GM23248 (cell line): ENCODE measurements around the gene CMTM5. TPM values are rescaled to one million over a fixed set of nuclear protein-coding genes. Genes with fewer than 3 reads are reported as not detected.

ENCODE experiments used
- DNase-seq: peaks from one replicate; pipeline ENCODE4 v3.0.0-alpha.2; 2015
- H2AFZ ChIP-seq: fragments of 200-600 bp; sonication (generic); 2 replicates; pipeline ENCODE4 v1.6.1; 2016; ENCODE audit warnings: antibody characterized with exemption
- H3F3A ChIP-seq: fragments of 200-600 bp; sonication (generic); 2 replicates; pipeline ENCODE4 v1.6.1; 2016; ENCODE audit warnings: mild to moderate bottlenecking, antibody characterized with exemption, mixed run types; ENCODE audit not compliant: insufficient read depth
- H3K27ac ChIP-seq: fragments of 200-600 bp; sonication (generic); 2 replicates; pipeline ENCODE4 v1.5.1; 2016; ENCODE audit warnings: mild to moderate bottlenecking
- H3K27me3 ChIP-seq: fragments of 200-600 bp; sonication (generic); replicated peaks from 2 replicates; pipeline ENCODE4 v1.6.1; 2016; ENCODE audit warnings: mild to moderate bottlenecking; ENCODE audit not compliant: insufficient read depth
- H3K36me3 ChIP-seq: fragments of 200-600 bp; sonication (generic); 2 replicates; pipeline ENCODE4 v1.6.1; 2016; ENCODE audit warnings: low read depth, mild to moderate bottlenecking
- H3K4me1 ChIP-seq: fragments of 200-600 bp; sonication (generic); 2 replicates; pipeline ENCODE4 v1.6.1; 2016; ENCODE audit warnings: mild to moderate bottlenecking; ENCODE audit not compliant: insufficient read depth
- H3K4me2 ChIP-seq: fragments of 200-600 bp; sonication (generic); one replicate; pipeline ENCODE4 v1.6.1; 2016; ENCODE audit warnings: mild to moderate bottlenecking; ENCODE audit not compliant: unreplicated experiment
- H3K4me3 ChIP-seq: fragments of 200-600 bp; sonication (generic); 2 replicates; pipeline ENCODE4 v1.5.1; 2016; ENCODE audit warnings: mild to moderate bottlenecking
- H3K79me2 ChIP-seq: fragments of 200-600 bp; sonication (generic); 2 replicates; pipeline ENCODE4 v1.6.1; 2016; ENCODE audit warnings: mild to moderate bottlenecking; ENCODE audit not compliant: insufficient read depth
- H3K9ac ChIP-seq: fragments of 200-600 bp; sonication (generic); 2 replicates; pipeline ENCODE4 v1.6.1; 2016; ENCODE audit warnings: mild to moderate bottlenecking
- H3K9me2 ChIP-seq: fragments of 200-600 bp; sonication (generic); 2 replicates; pipeline ENCODE4 v1.6.1; 2016; ENCODE audit warnings: mixed run types, mild to moderate bottlenecking, moderate library complexity; ENCODE audit not compliant: insufficient read depth
- H3K9me3 ChIP-seq: fragments of 200-600 bp; sonication (generic); one replicate; pipeline ENCODE4 v1.6.1; 2017; ENCODE audit warnings: low read depth
- H4K20me1 ChIP-seq: fragments of 200-600 bp; sonication (generic); 2 replicates; pipeline ENCODE4 v1.6.0; 2016; ENCODE audit not compliant: insufficient read depth
- EZH2 ChIP-seq: fragments of 200-600 bp; sonication (generic); IDR thresholded peaks from 2 replicates; pipeline ENCODE4 v1.6.1; 2018; ENCODE audit warnings: antibody characterized with exemption, mild to moderate bottlenecking; ENCODE audit not compliant: insufficient read depth, poor library complexity, severe bottlenecking
- EZH2phosphoT487 ChIP-seq: fragments of 200-600 bp; sonication (generic); IDR thresholded peaks from 2 replicates; pipeline ENCODE4 v1.6.1; 2018; ENCODE audit warnings: antibody characterized with exemption, moderate library complexity, mild to moderate bottlenecking, low read depth; ENCODE audit not compliant: insufficient read depth
- WGBS, 2 experiments: methylation state at CpG; one replicate each; pipeline ENCODE4 v1.1.6; 2015 to 2017; ENCODE audit warnings: low lambda C conversion rate in 2 of 2, low coverage in 1 of 2; ENCODE audit errors: missing lambda C conversion rate in 2 of 2; 5-methylcytosine and 5-hydroxymethylcytosine counted together
- in situ Hi-C: fragments of 300-500 bp; cut with MboI; formaldehyde crosslinking; loops from 2 replicates; pipeline ENCODE4 v1.15.0; 2020
- polyA plus RNA-seq: library from polyadenylated mRNA; unstranded; fragments of >200 nt; fragmentation: Nextera tagmentation; extraction: Ambion mirVana; gene quantifications from 2 replicates; pipeline ENCODE4 v1.2.1, GENCODE V29; 2016
- total RNA-seq: library from RNA; depleted of rRNA; stranded (reverse); fragments of >200 nt; shearing (Covaris generic); gene quantifications from 2 replicates; pipeline ENCODE4 v1.2.3, GENCODE V29; 2014

Gene CMTM5
- total and polyA plus RNA-seq, 2 experiments from 2014 or later, result not detected

DNA sequence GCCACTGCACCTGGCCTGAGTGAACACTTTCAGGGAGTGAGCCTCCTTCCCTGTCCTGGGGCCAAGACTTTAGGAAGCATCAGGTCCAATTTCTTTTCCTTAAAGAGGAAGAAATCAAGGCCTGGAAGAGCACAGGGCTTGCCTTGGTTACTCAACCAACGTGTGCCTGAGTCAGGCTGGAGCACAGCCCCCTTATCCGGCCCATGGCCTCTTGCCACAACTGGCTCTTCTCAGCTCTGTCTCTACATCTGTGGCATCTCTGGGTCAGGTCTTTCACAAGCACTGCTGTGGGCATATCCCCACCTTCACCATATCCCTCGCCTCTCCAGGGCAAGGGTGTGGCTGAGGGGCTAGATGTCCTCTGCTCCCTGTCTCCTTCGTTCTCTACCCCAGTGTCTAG is 24.4 kb downstream of the CMTM5 start:
- Histone ChIP-seq H3K36me3 (no peaks in the 10 kb centered on the region), H3K4me1 (no peaks in the 10 kb centered on the region), H3K9ac (no peak overlapping the region), H3K4me3 (no peak overlapping the region), H3K27me3 (peaks cover 13% of the 10 kb centered on the region), H2AFZ (no peak overlapping the region), H3K4me2 (no peak overlapping the region), H3F3A (no peaks in the 10 kb centered on the region), H3K9me2 (no peaks in the 10 kb centered on the region), H3K9me3 (no peaks in the 10 kb centered on the region), H3K27ac (no peak overlapping the region), H4K20me1 (no peaks in the 10 kb centered on the region), H3K79me2 (no peaks in the 10 kb centered on the region)
- no peak for TF ChIP-seq EZH2
- no peak for TF ChIP-seq EZH2phosphoT487
- DNase-seq, result no peak
- in situ Hi-C loops, result no loop called here
- 40 to 44% methylated on average over 4 of the region's 4 CpGs for WGBS, 2 experiments

DNA sequence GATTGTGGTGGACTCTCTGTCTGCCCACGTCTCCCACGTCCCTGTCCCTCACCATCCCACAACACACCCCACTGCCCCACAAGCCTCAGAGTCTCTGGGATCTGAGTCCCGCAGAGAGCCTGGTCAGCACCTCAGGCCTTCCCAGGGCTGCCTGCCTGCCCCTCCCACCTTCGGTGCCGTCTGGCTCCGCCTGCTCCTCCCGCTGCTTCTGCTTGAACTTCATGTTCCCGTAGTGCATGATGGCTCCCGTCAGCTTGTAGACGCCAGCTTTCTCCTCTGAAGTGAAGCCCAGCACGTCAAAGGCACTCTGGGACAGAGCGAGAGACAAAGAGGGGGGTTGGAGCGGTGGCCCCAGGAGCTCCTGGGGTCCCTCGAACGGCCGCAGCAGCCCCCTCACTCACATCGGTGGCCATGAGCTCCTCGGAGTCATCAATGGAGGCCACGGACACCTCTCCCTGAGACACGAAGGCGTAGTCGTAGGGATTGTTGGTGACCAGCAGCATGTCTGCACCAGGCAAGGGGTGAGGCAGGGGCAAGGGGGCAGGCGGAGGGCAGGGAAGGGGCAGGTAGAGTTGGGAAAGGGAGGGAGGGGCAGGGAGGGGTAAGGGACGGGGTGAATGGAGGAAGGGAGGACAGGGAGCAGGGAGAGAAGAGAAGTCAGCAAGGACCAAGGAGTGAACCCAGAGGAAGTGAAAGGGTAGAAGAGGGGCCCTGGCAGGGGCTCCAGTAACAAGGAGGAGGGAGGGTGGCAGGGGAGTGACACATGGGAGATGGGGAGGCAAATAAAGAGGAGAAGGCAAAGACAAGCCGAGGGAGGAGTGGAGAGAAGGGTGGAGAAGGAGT is 25.7 kb downstream of the CMTM5 start:
- H3F3A ChIP-seq, result no peaks in the 10 kb centered on the region
- no peak overlapping the region for H3K4me2 ChIP-seq
- peaks cover 13% of the 10 kb centered on the region for H3K27me3 ChIP-seq
- 18 to 27% methylated on average over 24 to 25 of the region's 25 CpGs for whole genome bisulfite sequencing, 2 experiments
- no peak overlapping the region for H3K4me3 ChIP-seq
- H3K9me2 ChIP-seq, result no peaks in the 10 kb centered on the region
- TF ChIP-seq EZH2phosphoT487, result no peak
- no peak for TF ChIP-seq EZH2
- in situ Hi-C loops, result no loop called here
- no peak overlapping the region for H2AFZ ChIP-seq
- no peaks in the 10 kb centered on the region for H3K9me3 ChIP-seq
- no peaks in the 10 kb centered on the region for H3K79me2 ChIP-seq
- no peaks in the 10 kb centered on the region for H3K4me1 ChIP-seq
- DNase-seq, result peak; percentile 13
- no peak overlapping the region for H3K27ac ChIP-seq
- H3K9ac ChIP-seq, result no peak overlapping the region
- H4K20me1 ChIP-seq, result no peaks in the 10 kb centered on the region
- H3K36me3 ChIP-seq, result no peaks in the 10 kb centered on the region

- no peaks in the 10 kb centered on the region for H3K9me2 ChIP-seq
- H3K27ac ChIP-seq, result no peak overlapping the region
- H3K4me3 ChIP-seq, result no peak overlapping the region
- H3K79me2 ChIP-seq, result no peaks in the 10 kb centered on the region
- H3K9me3 ChIP-seq, result no peaks in the 10 kb centered on the region
- TF ChIP-seq EZH2, result no peak
- no peak for TF ChIP-seq EZH2phosphoT487
- no peak overlapping the region for H3K9ac ChIP-seq
- H3K27me3 ChIP-seq, result peaks cover 13% of the 10 kb centered on the region
- in situ Hi-C loops, result no loop called here
- H2AFZ ChIP-seq, result no peak overlapping the region
- no peaks in the 10 kb centered on the region for H3K36me3 ChIP-seq
- no peak for DNase-seq
- no peaks in the 10 kb centered on the region for H3F3A ChIP-seq
- H4K20me1 ChIP-seq, result no peaks in the 10 kb centered on the region
- 46 to 47% methylated on average over 5 to 7 of the region's 7 CpGs for WGBS, 2 experiments
- no peak overlapping the region for H3K4me2 ChIP-seq
- H3K4me1 ChIP-seq, result no peaks in the 10 kb centered on the region
Measured at GRCh38 chr14:23403139-23403438, 26.2 kb downstream of the CMTM5 start.

DNA sequence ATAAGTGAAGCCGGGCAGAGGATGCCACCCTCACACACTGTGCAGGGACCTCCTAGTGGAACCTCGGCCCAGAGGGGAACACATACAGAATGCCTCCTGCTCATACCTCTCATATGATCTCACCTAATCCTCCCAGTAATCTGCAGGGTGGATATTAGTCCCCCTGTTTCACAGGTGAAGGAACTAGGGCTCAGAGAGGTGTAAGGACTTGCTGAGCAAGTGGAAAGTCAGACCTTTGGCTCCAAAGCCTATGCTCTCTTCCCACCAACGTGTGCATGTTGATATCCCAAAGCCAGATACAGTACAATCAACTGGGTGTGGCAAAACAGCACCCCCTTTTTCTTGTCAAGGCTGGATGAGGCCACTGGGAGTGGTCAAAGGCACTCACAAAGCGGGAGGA is 27.1 kb downstream of the CMTM5 start:
- Histone ChIP-seq H3K79me2 (no peaks in the 10 kb centered on the region), H2AFZ (no peak overlapping the region), H3K36me3 (no peaks in the 10 kb centered on the region), H3K9ac (no peak overlapping the region), H3K4me3 (no peak overlapping the region), H3K27ac (no peak overlapping the region), H3F3A (no peaks in the 10 kb centered on the region), H4K20me1 (no peaks in the 10 kb centered on the region), H3K4me1 (no peaks in the 10 kb centered on the region), H3K27me3 (peaks cover 18% of the 10 kb centered on the region), H3K9me2 (no peaks in the 10 kb centered on the region), H3K9me3 (no peaks in the 10 kb centered on the region), H3K4me2 (no peak overlapping the region)
- no peak for DNase-seq
- in situ Hi-C loops, result no loop called here
- 38 to 42% methylated on average over 4 of the region's 4 CpGs for WGBS, 2 experiments
- no peak for TF ChIP-seq EZH2phosphoT487
- no peak for TF ChIP-seq EZH2
